ENCODE results near the gene IMPDH1.

IMPDH1 gene

GRCh38 chr7:128430207-128430606, 20.4 kb upstream of the IMPDH1 start:
- TF ChIP-seq CTCF (IDR thresholded peaks at IDR 0.05), result no peak

GRCh38 chr7:128427289-128427891, 17.6 kb upstream of the IMPDH1 start:
- TF ChIP-seq CTCF (IDR thresholded peaks at IDR 0.05), result peak; percentile 73

- TF ChIP-seq CTCF (IDR thresholded peaks at IDR 0.05), result peak; percentile 90
Observed at GRCh38 chr7:128425850-128426249, 16.1 kb upstream of the IMPDH1 start.

- no peak for TF ChIP-seq CTCF (IDR thresholded peaks at IDR 0.05)
Observed at GRCh38 chr7:128424686-128425275, 15.0 kb upstream of the IMPDH1 start.

GRCh38 chr7:128422842-128423241, 13.1 kb upstream of the IMPDH1 start:
- no peak for TF ChIP-seq CTCF (IDR thresholded peaks at IDR 0.05)

GRCh38 chr7:128422037-128422436, 12.3 kb upstream of the IMPDH1 start:
- no peak for TF ChIP-seq CTCF (IDR thresholded peaks at IDR 0.05)

- TF ChIP-seq CTCF (IDR thresholded peaks at IDR 0.05), result no peak
Observed at GRCh38 chr7:128421384-128421783, 11.6 kb upstream of the IMPDH1 start.

- no peak for TF ChIP-seq CTCF (IDR thresholded peaks at IDR 0.05)
Observed at GRCh38 chr7:128420773-128421172, 11.0 kb upstream of the IMPDH1 start.

All from LNCAP (cell line).